ENCODE measurements around the gene CAPN7.

DNA sequence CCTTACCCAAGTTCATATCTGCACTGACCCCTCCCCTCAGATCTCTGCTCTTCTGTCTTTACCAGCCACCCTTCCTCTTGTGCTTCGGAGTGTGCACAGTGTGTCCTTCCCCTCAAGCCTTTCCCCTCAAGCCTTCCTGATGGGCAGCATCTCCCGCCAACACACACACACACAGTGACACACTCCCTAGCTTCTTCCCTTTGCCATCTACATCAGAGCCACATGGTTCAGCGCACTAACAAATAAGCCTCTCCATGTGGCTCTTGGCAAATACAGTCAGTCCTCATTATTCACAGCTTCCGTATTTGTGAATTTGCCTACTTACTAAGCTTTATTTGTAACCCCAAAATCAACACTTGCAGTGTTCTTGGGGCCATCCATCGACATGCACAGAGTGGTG lies 88.9 kb downstream of the CAPN7 start:
- TF ChIP-seq, protein P1, sequence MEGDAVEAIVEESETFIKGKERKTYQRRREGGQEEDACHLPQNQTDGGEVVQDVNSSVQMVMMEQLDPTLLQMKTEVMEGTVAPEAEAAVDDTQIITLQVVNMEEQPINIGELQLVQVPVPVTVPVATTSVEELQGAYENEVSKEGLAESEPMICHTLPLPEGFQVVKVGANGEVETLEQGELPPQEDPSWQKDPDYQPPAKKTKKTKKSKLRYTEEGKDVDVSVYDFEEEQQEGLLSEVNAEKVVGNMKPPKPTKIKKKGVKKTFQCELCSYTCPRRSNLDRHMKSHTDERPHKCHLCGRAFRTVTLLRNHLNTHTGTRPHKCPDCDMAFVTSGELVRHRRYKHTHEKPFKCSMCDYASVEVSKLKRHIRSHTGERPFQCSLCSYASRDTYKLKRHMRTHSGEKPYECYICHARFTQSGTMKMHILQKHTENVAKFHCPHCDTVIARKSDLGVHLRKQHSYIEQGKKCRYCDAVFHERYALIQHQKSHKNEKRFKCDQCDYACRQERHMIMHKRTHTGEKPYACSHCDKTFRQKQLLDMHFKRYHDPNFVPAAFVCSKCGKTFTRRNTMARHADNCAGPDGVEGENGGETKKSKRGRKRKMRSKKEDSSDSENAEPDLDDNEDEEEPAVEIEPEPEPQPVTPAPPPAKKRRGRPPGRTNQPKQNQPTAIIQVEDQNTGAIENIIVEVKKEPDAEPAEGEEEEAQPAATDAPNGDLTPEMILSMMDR (IDR thresholded peaks at IDR 0.05; ENCODE audit: insufficient read depth, low read length, poor library complexity, severe bottlenecking): no peak
- no peak for TF ChIP-seq EZH2phosphoT487 (conservative IDR thresholded peaks at IDR 0.05; ENCODE audit: low read length)
